GM10248 (cell line): ENCODE measurements around the gene CAPN12.
"Not testable (repeated sequence)": the region's sequence is repeated elsewhere in the genome, so short reads cannot be mapped to it uniquely, and the experiment has no call there.

Experiments used
- CTCF ChIA-PET: fragments of 300-600 bp; sonication (Branson Sonifier 250); formaldehyde crosslinking; extraction: SDS; loops from one replicate; lab custom pipeline; 2021; ENCODE audit warnings: antibody characterized with exemption; lab: Yijun Ruan, JAX
- POLR2A ChIA-PET: fragments of 350-650 bp; sonication (Branson Sonifier 250); formaldehyde crosslinking; extraction: SDS; loops from one replicate; lab custom pipeline; 2020; ENCODE audit warnings: antibody characterized with exemption; lab: Yijun Ruan, JAX
- DNase-seq: peaks from one replicate; pipeline ENCODE4 v3.0.0; 2012; ENCODE audit errors: extremely low spot score
- CTCF ChIP-seq: IDR thresholded peaks from 2 replicates; pipeline ENCODE4 v1.5.1; 2012; ENCODE audit warnings: mild to moderate bottlenecking, low read depth; ENCODE audit errors: extremely low read depth, missing control alignments, control extremely low read depth

Gene CAPN12

GRCh38 chr19:38780443-38780842 is 36.2 kb upstream of the CAPN12 start:
- ChIA-PET POLR2A (interaction anchor here (0.6 kb wide), 1 partner anchor 51 kb away, joined by 5 read pairs; no protein-coding TSS in a partner anchor), CTCF (no interaction called here)
- DNase-seq = no peak
- TF ChIP-seq CTCF = no peak

- DNase-seq = no peak
- ChIA-PET POLR2A (no interaction called here), CTCF (interaction anchor here (1.3 kb wide), 1 partner anchor 152 kb away, joined by 4 read pairs; the partner anchor contains the start of genes MRPS12 and SARS2)
- TF ChIP-seq CTCF = no peak
Observed at GRCh38 chr19:38778733-38779132, 34.5 kb upstream of the CAPN12 start.

- CTCF ChIA-PET = interaction anchor here (1.0 to 1.6 kb wide), 2 partner anchors 18 to 155 kb away, joined by 3 read pairs; no protein-coding TSS in a partner anchor
- TF ChIP-seq CTCF = no peak
- POLR2A ChIA-PET = no interaction called here
Observed at GRCh38 chr19:38774181-38774950, 30.1 kb upstream of the CAPN12 start.

GRCh38 chr19:38773469-38774177 is 29.3 kb upstream of the CAPN12 start, which contains the start of gene LGALS7:
Gene LGALS7 (minus strand): TSS chr19:38773517. CDS start chr19:38773492, 25 bp downstream.
- ChIA-PET CTCF (no interaction called here), POLR2A (no interaction called here)
- DNase-seq = no peak
- no peak for TF ChIP-seq CTCF

More at GRCh38 chr19:38774181-38774950, 30.1 kb upstream of the CAPN12 start:
- DNase-seq = no peak

- DNase-seq, POLR2A ChIA-PET, CTCF ChIA-PET: not testable (repeated sequence)
Observed at GRCh38 chr19:38771569-38771968, 27.3 kb upstream of the CAPN12 start.

GRCh38 chr19:38770949-38771275 is 26.6 kb upstream of the CAPN12 start:
- DNase-seq, CTCF ChIA-PET, POLR2A ChIA-PET: not testable (repeated sequence)

- POLR2A ChIA-PET = interaction anchor here (0.9 kb wide), 1 partner anchor 62 kb away, joined by 5 read pairs; no protein-coding TSS in a partner anchor
- CTCF ChIA-PET = interaction anchor here (0.7 to 2.3 kb wide), 41 partner anchors 9 to 239 kb away, joined by 3 to 17 read pairs (median 4); partner anchors contain the start of genes ECH1, MRPS12, RINL and SARS2
- not testable (repeated sequence) for DNase-seq
Observed at GRCh38 chr19:38770228-38770948, 26.1 kb upstream of the CAPN12 start.
